Right kidney (tissue), 1 donor: ENCODE data around the gene POP7.

Experiments used
- DNase-seq: peaks from one replicate; pipeline ENCODE4 v3.0.0-alpha.2; 2016

The POP7 gene

GRCh38 chr7:100678291-100678984, 27.5 kb upstream of the POP7 start:
- DNase-seq, result no peak

GRCh38 chr7:100679129-100679926, 26.6 kb upstream of the POP7 start:
- DNase-seq, result no peak

GRCh38 chr7:100679927-100680575, 25.9 kb upstream of the POP7 start:
- no peak for DNase-seq

- DNase-seq, result peak; percentile 12
Observed at GRCh38 chr7:100680576-100681271, 25.2 kb upstream of the POP7 start.

DNA sequence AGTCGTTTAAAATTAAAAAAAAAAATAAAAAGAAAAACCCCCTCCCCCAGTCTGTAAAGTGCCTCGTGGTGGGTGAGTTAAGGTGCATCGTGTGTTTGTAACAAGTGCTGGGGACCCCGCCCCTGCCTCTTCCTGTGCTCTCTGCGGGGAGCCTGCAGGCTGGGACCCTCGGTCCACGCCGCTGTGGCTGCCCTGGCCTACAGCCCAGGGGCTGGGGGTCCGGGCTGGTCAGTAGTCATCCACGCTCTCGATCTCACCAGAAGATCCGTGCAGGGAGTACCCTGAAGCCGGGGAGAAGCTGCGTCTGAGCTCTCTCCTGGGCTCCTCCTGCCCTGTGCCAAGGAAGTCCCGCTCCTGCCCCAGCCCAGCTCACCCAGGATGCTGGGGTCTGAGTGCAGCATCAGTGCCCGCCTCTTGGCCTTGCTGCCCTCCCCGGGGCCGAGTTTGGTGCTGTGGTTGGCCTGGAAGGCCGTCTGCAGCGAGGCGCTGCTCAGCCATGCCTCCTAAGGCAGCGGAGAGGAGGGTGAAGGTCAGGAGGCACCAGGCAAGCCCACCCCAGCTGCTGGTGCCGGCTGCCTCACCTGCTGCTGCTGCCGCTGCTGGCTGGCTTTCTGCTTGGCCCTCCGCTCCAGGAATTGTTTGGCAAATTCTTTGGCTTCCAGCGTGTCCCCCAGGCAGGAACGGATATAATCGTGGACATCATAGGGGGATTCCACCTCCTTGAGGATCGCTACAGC, 24.3 kb upstream of the POP7 start:
- no peak for DNase-seq

GRCh38 chr7:100682228-100682741, 23.6 kb upstream of the POP7 start:
- DNase-seq, result no peak

GRCh38 chr7:100682991-100683658, 22.8 kb upstream of the POP7 start:
- no peak for DNase-seq

- no peak for DNase-seq
Observed at GRCh38 chr7:100683659-100684533, 22.0 kb upstream of the POP7 start.

GRCh38 chr7:100684534-100685042, 21.3 kb upstream of the POP7 start:
- no peak for DNase-seq

- DNase-seq, result no peak
Observed at GRCh38 chr7:100685049-100685605, 20.8 kb upstream of the POP7 start.

DNA sequence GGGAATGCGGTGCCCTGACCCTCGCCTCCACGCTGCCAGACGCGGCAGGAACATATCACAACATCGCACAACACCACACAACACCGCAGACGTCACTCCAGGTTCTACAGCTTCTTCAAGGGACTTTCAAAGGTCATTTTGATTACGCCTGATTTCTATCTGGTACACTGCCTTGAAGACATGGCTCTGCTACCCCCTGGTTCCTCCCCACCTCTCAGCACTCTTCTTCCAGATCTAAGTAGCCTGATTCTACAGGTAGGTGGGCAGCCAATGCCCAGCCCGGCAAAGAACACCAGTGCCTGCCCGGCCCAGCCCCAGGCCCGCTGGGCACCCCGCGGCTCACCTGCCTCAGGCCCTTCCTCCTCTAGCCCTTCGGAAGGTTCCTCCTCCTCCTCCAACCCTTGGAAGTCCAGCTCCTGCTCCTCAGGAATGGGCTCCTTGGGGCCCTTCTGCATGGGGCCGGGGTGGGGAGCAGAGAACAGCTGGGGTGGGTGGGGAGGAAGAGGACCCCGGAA, 20.2 kb upstream of the POP7 start:
- no peak for DNase-seq

GRCh38 chr7:100686201-100686821, 19.6 kb upstream of the POP7 start:
- DNase-seq, result no peak

DNA sequence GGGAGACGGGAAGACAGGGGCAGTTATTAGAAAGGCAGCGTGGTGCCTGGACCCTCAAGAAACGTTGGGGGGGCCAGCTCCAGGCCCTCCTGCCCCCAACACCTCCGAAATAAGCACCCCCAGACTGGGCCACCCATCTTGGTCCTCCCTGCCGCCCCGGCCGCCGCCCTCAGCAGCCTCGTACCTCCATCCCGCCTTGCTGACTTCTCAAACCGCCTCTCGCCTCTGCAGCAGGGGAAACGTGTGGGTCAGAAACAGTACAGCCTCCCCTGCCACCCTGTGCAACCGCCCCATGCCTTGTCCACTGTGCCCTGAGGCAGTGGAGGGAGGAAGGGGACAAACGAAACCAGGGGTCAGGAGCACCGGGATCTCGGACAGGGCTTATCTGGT, 19.1 kb upstream of the POP7 start:
- DNase-seq, result no peak

DNA sequence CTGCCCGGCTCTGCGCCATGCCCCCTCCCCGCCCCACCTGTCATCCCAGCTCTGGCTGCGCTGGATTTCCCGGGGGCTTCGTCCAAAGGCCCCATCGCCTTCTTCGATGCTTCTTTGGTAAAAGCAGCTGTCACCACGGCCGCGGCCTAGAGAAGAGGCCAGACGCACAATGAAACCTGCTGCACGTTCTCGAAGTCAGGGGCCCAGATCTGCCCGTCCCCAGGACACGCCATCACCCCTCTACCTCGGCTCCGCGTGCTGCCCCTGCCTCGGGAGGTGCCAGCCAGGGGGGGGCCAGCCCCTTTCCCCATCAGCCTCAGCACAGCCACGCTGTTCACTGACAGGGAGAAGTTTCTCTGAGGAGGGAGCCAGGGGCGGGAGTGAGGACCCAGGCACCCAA, 18.7 kb upstream of the POP7 start:
- no peak for DNase-seq

GRCh38 chr7:100687751-100688300, 18.1 kb upstream of the POP7 start:
- DNase-seq, result no peak

DNA sequence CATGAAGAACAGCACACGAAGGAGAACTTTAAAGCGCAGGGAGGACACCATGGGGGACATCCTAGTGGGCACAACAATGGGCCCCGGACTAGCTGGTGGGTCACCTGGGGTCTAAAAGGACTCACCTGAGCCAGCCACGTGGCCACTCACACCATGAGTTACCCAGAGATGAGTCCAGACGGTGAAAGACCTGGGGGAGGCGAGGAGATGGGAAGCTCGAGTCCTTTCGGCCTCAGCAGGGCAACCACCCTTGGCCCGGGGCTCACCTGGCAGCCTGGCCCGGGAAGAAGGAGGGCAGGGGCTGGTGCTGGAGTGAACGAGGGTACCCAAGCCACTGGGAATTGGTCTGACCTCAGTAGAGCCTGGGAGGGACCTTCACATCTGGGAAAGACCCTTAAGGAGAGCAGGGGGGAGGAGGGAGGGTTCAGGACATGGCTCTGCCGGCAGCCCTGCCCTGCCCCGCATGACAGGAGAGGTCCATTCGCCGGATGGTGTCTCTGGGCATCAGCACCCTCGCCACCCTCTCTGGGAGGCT, 17.5 kb upstream of the POP7 start:
- DNase-seq, result no peak

- DNase-seq, result no peak
Observed at GRCh38 chr7:100689230-100690135, 16.4 kb upstream of the POP7 start.
